Activated B cell treated with CpG ODN at 0.5 μM for 24 hours (primary cell): ENCODE data around the gene FABP3. TPM values are rescaled to one million over a fixed set of nuclear protein-coding genes. Genes with fewer than 3 reads are reported as not detected.

Experiments
- ATAC-seq: fragments of 200-7000 bp; cut with Tn5 transposase; one replicate; pipeline ENCODE4 v1.10.0; 2021; ENCODE audit warnings: low read depth, mild to moderate bottlenecking, moderate library complexity
- CTCF ChIA-PET: fragments of 350-600 bp; sonication (Branson Sonifier 250); formaldehyde crosslinking; loops from one replicate; lab custom pipeline; 2021; ENCODE audit warnings: antibody characterized with exemption; lab: Charles Lee
- POLR2A ChIA-PET: fragments of 350-600 bp; sonication (Branson Sonifier 250); formaldehyde crosslinking; loops from one replicate; lab custom pipeline; 2021; ENCODE audit warnings: antibody characterized with exemption; lab: Charles Lee
- DNase-seq: peaks from one replicate; pipeline ENCODE4 v3.0.0; 2022
- H3K27ac Mint-ChIP-seq: one replicate; pipeline ENCODE4 v1.8.0; 2020; ENCODE audit warnings: mixed read lengths
- H3K27me3 Mint-ChIP-seq: one replicate; pipeline ENCODE4 v1.8.0; 2021; ENCODE audit warnings: mixed read lengths
- H3K36me3 Mint-ChIP-seq: one replicate; pipeline ENCODE4 v1.8.0; 2021; ENCODE audit warnings: low read depth, mixed read lengths
- H3K4me1 Mint-ChIP-seq: one replicate; pipeline ENCODE4 v1.8.0; 2021; ENCODE audit warnings: mixed read lengths
- H3K4me3 Mint-ChIP-seq: one replicate; pipeline ENCODE4 v1.8.0; 2020; ENCODE audit warnings: mild to moderate bottlenecking, mixed read lengths
- H3K9me3 Mint-ChIP-seq: one replicate; pipeline ENCODE4 v1.8.0; 2020; ENCODE audit warnings: mixed read lengths
- intact Hi-C: fragments of 100-400 bp; cut with micrococcal nuclease; formaldehyde crosslinking; loops from one replicate; pipeline ENCODE4 v1.15.1; 2024
- total RNA-seq: library from RNA; stranded (reverse); gene quantifications from 2 replicates; pipeline ENCODE4 v1.2.3, GENCODE V29; 2022
- TF ChIP-seq, protein P1 (sequence below): fragments of 200-600 bp; IDR thresholded peaks from one replicate; pipeline ENCODE4 v1.8.0; 2022; ENCODE audit warnings: antibody characterized with exemption, mild to moderate bottlenecking

FABP3 gene
- total RNA-seq, 1 donor from 2014 or later, result 0.49 TPM

- Mint-ChIP-seq H3K27ac (no peak overlapping the region), H3K4me3 (no peak overlapping the region), H3K36me3 (no peaks in the 10 kb centered on the region), H3K27me3 (peaks cover 34% of the 10 kb centered on the region), H3K4me1 (peaks cover 9% of the 10 kb centered on the region), H3K9me3 (no peaks in the 10 kb centered on the region)
- ATAC-seq (no peak), DNase-seq (no peak)
- CTCF ChIA-PET, result interaction anchor here (1.7 kb wide), 1 partner anchor 14 kb away, joined by 7 read pairs; no protein-coding TSS in a partner anchor
- POLR2A ChIA-PET, result no interaction called here
- intact Hi-C loops, result no loop called here
- TF ChIP-seq, protein P1, sequence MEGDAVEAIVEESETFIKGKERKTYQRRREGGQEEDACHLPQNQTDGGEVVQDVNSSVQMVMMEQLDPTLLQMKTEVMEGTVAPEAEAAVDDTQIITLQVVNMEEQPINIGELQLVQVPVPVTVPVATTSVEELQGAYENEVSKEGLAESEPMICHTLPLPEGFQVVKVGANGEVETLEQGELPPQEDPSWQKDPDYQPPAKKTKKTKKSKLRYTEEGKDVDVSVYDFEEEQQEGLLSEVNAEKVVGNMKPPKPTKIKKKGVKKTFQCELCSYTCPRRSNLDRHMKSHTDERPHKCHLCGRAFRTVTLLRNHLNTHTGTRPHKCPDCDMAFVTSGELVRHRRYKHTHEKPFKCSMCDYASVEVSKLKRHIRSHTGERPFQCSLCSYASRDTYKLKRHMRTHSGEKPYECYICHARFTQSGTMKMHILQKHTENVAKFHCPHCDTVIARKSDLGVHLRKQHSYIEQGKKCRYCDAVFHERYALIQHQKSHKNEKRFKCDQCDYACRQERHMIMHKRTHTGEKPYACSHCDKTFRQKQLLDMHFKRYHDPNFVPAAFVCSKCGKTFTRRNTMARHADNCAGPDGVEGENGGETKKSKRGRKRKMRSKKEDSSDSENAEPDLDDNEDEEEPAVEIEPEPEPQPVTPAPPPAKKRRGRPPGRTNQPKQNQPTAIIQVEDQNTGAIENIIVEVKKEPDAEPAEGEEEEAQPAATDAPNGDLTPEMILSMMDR, result no peak
Observed at GRCh38 chr1:31408788-31409318, 36.0 kb upstream of the FABP3 start.

DNA sequence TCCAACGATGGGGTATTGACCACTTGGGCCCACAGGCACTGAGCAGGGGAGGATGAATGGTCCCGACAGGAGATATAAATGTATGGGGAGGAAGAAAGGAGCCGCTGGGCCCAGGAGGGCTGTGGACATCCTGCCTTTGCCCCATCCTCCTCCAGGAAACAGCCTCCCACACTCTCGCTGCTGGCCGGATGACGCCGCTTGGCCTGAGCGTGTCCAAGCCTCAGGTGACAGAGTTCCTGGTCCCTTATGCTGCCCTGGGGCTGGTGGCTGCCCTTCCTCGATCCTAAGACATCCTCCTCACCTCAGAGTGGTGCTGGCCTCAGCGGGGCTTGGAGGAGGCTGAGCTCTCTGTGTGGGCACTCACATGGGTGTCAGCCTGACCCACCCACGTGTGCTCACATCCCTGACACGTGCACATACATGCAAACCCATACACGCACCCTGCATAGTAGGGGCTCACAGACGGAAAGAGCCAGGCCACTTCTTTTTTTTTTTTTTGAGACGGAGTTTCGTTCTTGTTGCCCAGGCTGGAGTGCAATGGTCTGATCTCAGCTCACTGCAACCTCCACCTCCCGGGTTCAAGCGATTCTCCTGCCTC is 34.3 kb upstream of the FABP3 start:
- intact Hi-C loops, result no loop called here
- no peaks in the 10 kb centered on the region for H3K4me1 Mint-ChIP-seq
- no peak overlapping the region for H3K4me3 Mint-ChIP-seq
- ChIA-PET CTCF (no interaction called here), POLR2A (no interaction called here)
- H3K27me3 Mint-ChIP-seq, result peaks cover 27% of the 10 kb centered on the region
- no peak for ATAC-seq
- no peak for DNase-seq
- no peaks in the 10 kb centered on the region for H3K36me3 Mint-ChIP-seq
- H3K27ac Mint-ChIP-seq, result no peak overlapping the region
- TF ChIP-seq, protein P1, result no peak
- no peaks in the 10 kb centered on the region for H3K9me3 Mint-ChIP-seq

DNA sequence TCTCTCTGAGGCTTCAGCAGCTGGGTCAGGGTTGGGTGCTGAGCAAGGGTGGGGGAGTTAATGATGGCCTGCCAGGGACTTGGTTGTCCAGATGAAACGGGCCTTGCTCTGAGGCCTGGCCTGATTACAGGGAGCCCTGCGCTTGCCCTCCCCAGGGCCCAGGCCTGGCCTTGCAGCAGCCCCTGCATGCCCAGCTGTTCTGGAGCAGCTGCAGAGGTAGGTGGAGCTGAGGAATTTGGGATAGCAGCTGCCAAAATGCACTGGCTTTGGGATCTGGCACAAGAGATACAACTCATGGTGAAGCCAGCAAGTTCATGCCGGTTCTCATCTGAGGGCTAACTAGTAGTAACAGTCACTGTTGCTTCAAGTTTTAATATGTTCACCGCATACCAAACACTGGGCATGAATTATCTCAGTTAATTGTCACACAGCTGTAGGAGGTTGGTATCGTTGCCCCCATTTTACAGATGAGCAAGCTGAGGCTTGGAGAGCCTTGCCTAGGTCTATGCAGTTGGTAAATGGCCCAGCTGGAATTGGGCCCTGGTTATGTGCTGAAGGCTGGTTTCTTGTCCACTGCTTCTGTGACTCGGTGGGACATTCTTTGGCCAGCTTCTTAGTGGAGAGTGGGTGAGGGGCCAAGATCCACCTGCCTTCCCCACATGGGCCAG is 32.8 kb upstream of the FABP3 start:
- Mint-ChIP-seq H3K27ac (no peak overlapping the region), H3K27me3 (peaks cover 15% of the 10 kb centered on the region), H3K9me3 (no peaks in the 10 kb centered on the region), H3K36me3 (no peaks in the 10 kb centered on the region), H3K4me1 (no peaks in the 10 kb centered on the region), H3K4me3 (no peak overlapping the region)
- TF ChIP-seq, protein P1, result no peak
- no peak for DNase-seq
- no peak for ATAC-seq
- ChIA-PET POLR2A (interaction anchor here (0.6 to 0.7 kb wide), 2 partner anchors 234 to 473 kb away, joined by 3 read pairs; no protein-coding TSS in a partner anchor), CTCF (interaction anchor here (1.2 to 1.9 kb wide), 2 partner anchors 11 to 222 kb away, joined by 3 to 7 read pairs; no protein-coding TSS in a partner anchor)
- intact Hi-C loops, result no loop called here

DNA sequence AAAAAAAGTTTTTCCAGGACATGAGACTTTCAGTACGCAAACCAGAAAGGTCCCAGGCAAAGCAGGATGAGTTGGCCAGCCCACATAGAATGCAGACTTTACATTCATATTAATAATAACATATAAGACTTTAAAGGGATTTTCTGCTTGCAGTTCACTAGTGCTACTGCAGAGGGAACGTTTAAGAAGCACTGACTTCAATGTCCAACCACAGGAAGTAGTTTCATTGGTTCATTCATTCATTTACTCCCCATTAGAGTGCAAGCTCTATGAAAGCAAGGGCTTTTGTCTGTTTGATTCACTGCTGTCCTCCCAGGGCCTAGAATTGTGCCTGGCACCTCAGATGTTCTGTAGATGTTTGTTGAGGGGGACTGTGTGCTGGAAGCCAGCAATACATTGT is 28.4 kb upstream of the FABP3 start:
- ATAC-seq (no peak), DNase-seq (no peak)
- no peak overlapping the region for H3K4me3 Mint-ChIP-seq
- H3K36me3 Mint-ChIP-seq, result no peaks in the 10 kb centered on the region
- intact Hi-C loops, result no loop called here
- TF ChIP-seq, protein P1, result no peak
- H3K4me1 Mint-ChIP-seq, result no peaks in the 10 kb centered on the region
- H3K9me3 Mint-ChIP-seq, result no peaks in the 10 kb centered on the region
- ChIA-PET POLR2A (no interaction called here), CTCF (no interaction called here)
- no peaks in the 10 kb centered on the region for H3K27me3 Mint-ChIP-seq
- no peak overlapping the region for H3K27ac Mint-ChIP-seq

DNA sequence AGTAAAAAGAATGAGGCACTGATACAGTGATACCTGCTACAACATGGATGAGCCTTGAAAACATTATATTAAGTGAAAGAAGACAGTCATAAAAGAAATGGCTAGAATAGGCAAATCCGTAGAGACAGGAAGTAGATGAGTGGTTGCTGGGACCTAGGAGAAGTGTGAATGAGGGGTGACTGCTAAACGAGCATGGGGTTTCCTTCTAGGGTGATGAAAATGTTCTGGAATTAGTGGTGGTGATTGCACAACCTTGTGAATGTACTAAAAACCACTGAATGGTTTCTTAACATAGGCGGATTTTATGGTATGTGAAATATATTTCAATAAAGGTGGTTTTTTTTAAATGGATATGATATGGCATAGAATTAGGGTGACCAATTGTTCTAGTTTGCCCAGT is 27.5 kb upstream of the FABP3 start:
- Mint-ChIP-seq H3K4me1 (peaks cover 1% of the 10 kb centered on the region), H3K27ac (no peak overlapping the region)

More for the DNA sequence above, 27.5 kb upstream of the FABP3 start:
- Mint-ChIP-seq H3K27me3 (no peaks in the 10 kb centered on the region), H3K36me3 (no peaks in the 10 kb centered on the region), H3K4me3 (no peak overlapping the region), H3K9me3 (no peaks in the 10 kb centered on the region)
- intact Hi-C loops, result no loop called here
- ChIA-PET POLR2A (no interaction called here), CTCF (interaction anchor here (1.3 kb wide), 1 partner anchor 149 kb away, joined by 4 read pairs; no protein-coding TSS in a partner anchor)
- no peak for ATAC-seq
- TF ChIP-seq, protein P1, result no peak
- no peak for DNase-seq
